Nephron (organoid): ENCODE data around the gene UNC5C.

ENCODE experiments used
- H3K27ac Mint-ChIP-seq, 3 experiments: 2 replicates each; pipeline ENCODE4 v1.8.0; 2020; ENCODE audit warnings: mixed read lengths in 3 of 3, mild to moderate bottlenecking in 2 of 3, moderate library complexity in 1 of 3
- H3K27me3 Mint-ChIP-seq: 2 replicates; pipeline ENCODE4 v1.8.0; 2021; ENCODE audit warnings: low read depth, mild to moderate bottlenecking, moderate library complexity, mixed read lengths
- H3K36me3 Mint-ChIP-seq: 2 replicates; pipeline ENCODE4 v1.8.0; 2020; ENCODE audit warnings: low read depth, mixed read lengths
- H3K4me1 Mint-ChIP-seq: 2 replicates; pipeline ENCODE4 v1.8.0; 2020; ENCODE audit warnings: mixed read lengths
- H3K4me3 Mint-ChIP-seq, 3 experiments: 2 replicates each; pipeline ENCODE4 v1.8.0; 2020; ENCODE audit warnings: mild to moderate bottlenecking in 3 of 3, mixed read lengths in 3 of 3, moderate library complexity in 2 of 3
- H3K9me3 Mint-ChIP-seq: 2 replicates; pipeline ENCODE4 v1.8.0; 2020; ENCODE audit warnings: mixed read lengths
- TF ChIP-seq, protein P1 (sequence below), 3 experiments: fragments of 200-600 bp; sonication (generic); IDR thresholded peaks; one replicate each; pipeline ENCODE4 v1.5.0; 2021; ENCODE audit warnings: antibody characterized with exemption in 3 of 3; ENCODE audit not compliant: unreplicated experiment in 3 of 3

Gene UNC5C

DNA sequence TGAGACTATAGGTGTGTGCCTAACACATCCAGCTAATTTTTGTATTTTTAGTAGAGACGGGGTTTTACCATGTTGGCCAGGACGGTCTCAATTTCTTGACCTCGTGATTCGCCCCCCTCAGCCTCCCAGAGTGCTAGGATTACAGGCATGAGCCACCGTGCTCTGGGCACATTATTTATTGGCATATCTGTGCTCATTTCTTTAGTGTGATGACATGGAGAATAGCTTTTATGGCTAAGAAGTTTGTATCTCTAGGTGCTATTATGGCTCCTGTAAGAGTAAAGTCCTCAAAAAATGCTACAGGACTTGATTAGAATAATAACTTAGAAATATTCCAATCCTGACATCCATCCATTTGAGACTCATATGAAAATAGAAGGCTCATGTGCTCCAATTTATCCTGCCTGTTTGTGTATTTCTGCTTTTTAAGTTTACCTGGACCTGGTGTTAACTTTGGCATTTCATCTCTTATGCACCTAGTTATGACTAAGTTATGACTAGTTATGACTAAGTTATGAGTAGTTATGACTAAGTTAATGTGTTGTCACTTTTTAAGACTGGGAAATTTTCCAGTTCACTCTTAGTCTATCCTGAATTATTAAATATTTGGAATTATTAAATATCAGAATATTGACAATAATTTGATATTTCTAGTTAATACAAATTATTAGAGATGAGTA lies 36.4 kb upstream of the UNC5C start:
- H3K4me3 Mint-ChIP-seq = no peak overlapping the region
- TF ChIP-seq, protein P1, sequence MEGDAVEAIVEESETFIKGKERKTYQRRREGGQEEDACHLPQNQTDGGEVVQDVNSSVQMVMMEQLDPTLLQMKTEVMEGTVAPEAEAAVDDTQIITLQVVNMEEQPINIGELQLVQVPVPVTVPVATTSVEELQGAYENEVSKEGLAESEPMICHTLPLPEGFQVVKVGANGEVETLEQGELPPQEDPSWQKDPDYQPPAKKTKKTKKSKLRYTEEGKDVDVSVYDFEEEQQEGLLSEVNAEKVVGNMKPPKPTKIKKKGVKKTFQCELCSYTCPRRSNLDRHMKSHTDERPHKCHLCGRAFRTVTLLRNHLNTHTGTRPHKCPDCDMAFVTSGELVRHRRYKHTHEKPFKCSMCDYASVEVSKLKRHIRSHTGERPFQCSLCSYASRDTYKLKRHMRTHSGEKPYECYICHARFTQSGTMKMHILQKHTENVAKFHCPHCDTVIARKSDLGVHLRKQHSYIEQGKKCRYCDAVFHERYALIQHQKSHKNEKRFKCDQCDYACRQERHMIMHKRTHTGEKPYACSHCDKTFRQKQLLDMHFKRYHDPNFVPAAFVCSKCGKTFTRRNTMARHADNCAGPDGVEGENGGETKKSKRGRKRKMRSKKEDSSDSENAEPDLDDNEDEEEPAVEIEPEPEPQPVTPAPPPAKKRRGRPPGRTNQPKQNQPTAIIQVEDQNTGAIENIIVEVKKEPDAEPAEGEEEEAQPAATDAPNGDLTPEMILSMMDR (IDR thresholded peaks at IDR 0.05; ENCODE audit: unreplicated experiment in 3 of 3) = no peak
- no peaks in the 10 kb centered on the region for H3K36me3 Mint-ChIP-seq
- peaks cover 11% of the 10 kb centered on the region for H3K9me3 Mint-ChIP-seq
- no peaks in the 10 kb centered on the region for H3K27me3 Mint-ChIP-seq
- H3K27ac Mint-ChIP-seq = no peak overlapping the region
- H3K4me1 Mint-ChIP-seq = no peaks in the 10 kb centered on the region

DNA sequence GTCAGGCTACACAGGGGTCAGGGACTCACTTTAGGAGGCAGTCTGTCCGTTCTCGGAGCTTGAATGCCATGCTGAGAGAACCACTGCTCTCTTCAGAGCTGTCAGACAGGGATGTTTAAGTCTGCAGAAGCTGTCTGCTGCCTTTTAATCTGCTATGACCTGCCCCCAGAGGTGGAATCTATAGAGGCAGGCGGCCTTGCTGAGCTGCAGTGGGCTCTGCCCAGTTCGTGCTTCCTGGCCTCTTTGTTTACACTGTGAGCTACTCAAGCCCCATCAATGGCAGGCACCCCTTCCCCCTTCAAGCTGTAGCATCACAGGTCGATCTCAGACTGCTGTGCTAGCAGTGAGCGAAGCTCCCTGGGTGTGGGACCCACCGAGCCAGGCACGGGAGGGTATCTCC lies 31.5 kb upstream of the UNC5C start:
- peaks cover 48% of the 10 kb centered on the region for H3K9me3 Mint-ChIP-seq
- no peaks in the 10 kb centered on the region for H3K27me3 Mint-ChIP-seq
- TF ChIP-seq, protein P1 (IDR thresholded peaks at IDR 0.05; ENCODE audit: unreplicated experiment in 3 of 3) = no peak
- H3K4me3 Mint-ChIP-seq = no peak overlapping the region
- H3K36me3 Mint-ChIP-seq = peaks cover 4% of the 10 kb centered on the region
- no peak overlapping the region for H3K27ac Mint-ChIP-seq
- no peaks in the 10 kb centered on the region for H3K4me1 Mint-ChIP-seq

DNA sequence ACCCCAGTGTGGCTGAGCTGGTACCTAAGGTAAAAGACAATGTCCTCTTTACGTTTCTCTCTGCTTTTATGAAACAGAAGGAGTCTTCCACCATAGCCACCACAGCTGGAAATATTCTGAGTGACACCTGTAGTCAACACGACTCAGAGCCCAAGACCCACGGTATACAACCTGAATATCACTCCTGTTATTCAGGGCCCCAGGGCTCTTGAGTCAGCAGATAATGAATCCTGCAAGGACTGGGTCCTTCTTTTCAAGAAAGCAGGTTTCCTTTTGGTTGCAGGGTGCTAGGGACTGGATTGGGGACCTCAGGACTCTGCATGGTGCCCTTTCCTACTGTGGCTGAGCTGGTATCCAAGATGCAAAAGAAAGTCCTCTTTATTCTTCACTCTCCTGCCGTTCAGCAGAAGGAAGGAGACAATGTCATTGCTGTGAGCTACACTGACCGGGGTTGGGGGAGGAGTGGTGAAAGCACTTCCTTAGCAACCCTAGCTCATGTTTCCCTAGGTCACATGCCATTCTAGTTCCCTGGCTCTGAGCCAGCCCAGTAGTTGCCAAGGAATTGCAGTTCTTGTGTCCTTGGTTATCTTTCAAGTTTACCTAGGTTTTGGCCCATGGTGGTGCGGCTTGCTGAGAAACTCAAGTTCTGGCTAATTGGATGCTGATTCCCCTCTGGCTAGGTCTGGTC lies 23.7 kb upstream of the UNC5C start:
- TF ChIP-seq, protein P1 (IDR thresholded peaks at IDR 0.05; ENCODE audit: unreplicated experiment in 3 of 3) = no peak
- no peaks in the 10 kb centered on the region for H3K36me3 Mint-ChIP-seq
- no peaks in the 10 kb centered on the region for H3K4me1 Mint-ChIP-seq
- no peak overlapping the region for H3K4me3 Mint-ChIP-seq
- peak overlapping the region in 1 of 3 experiments; percentile 51 for H3K27ac Mint-ChIP-seq
- H3K9me3 Mint-ChIP-seq = peaks cover 56% of the 10 kb centered on the region
- no peaks in the 10 kb centered on the region for H3K27me3 Mint-ChIP-seq

- H3K4me3 Mint-ChIP-seq = no peak overlapping the region
- H3K27ac Mint-ChIP-seq = no peak overlapping the region
- TF ChIP-seq, protein P1 (IDR thresholded peaks at IDR 0.05; ENCODE audit: unreplicated experiment in 3 of 3) = no peak
- H3K9me3 Mint-ChIP-seq = peaks cover 49% of the 10 kb centered on the region
- H3K4me1 Mint-ChIP-seq = no peaks in the 10 kb centered on the region
- no peaks in the 10 kb centered on the region for H3K36me3 Mint-ChIP-seq
- H3K27me3 Mint-ChIP-seq = no peaks in the 10 kb centered on the region
These were observed 22.8 kb upstream of the UNC5C start for GRCh38 chr4:95571577-95571976.

DNA sequence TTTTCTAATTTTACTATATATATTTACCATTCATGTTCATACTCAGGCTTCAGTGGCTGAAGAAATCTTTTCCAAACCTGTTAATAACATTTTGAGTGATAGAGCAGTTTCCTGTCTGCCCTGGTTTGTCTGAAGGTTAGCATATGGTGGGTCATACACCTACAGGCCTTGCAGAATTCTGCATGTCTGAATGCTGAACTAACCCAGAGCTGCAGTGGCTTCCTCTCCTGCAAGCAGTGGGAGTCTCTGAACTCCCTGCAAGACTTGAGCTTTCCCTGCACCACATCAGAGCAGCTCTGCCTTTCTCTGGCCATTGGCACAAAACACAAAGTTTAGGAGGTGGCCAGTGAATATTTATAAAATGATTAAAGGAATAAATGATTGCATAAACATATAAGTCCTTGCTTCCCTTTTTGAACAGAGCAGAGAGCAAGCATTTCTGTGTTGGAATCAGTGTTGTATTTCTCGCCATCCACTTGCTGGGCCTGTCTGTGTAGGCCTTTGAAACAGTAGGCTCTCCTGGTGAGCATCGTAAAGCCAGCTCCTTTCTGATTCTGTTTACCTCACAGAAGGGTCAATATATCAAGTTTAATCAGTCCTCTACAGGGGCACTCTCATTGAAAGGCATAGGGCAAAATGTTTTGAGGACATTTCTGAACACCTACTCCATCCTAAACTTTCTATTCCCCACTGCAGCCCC lies 15.0 kb upstream of the UNC5C start:
- H3K4me3 Mint-ChIP-seq = no peak overlapping the region
- H3K4me1 Mint-ChIP-seq = no peaks in the 10 kb centered on the region
- peak overlapping the region in 1 of 3 experiments; percentile 55 for H3K27ac Mint-ChIP-seq
- peaks cover 13% of the 10 kb centered on the region for H3K9me3 Mint-ChIP-seq
- H3K27me3 Mint-ChIP-seq = no peaks in the 10 kb centered on the region
- TF ChIP-seq, protein P1 (IDR thresholded peaks at IDR 0.05; ENCODE audit: unreplicated experiment in 3 of 3) = no peak
- no peaks in the 10 kb centered on the region for H3K36me3 Mint-ChIP-seq
